IPS-18c (cell line): ENCODE measurements around the gene CUL9.

Experiments
- H3K4me3 ChIP-seq: 2 replicates; pipeline ENCODE4 v1.7.0; 2013; ENCODE audit warnings: low read depth, mild to moderate bottlenecking, low read length, moderate library complexity; ENCODE audit not compliant: insufficient read depth
- H3K9me3 ChIP-seq: one replicate; pipeline ENCODE4 v1.6.1; 2013; ENCODE audit warnings: mild to moderate bottlenecking, low read length, moderate library complexity; ENCODE audit not compliant: control insufficient read depth, insufficient read depth

CUL9 gene

GRCh38 chr6:43239054-43239453 lies 57.1 kb downstream of the CUL9 start:
- no peaks in the 10 kb centered on the region for H3K9me3 ChIP-seq
- no peak overlapping the region for H3K4me3 ChIP-seq

- H3K9me3 ChIP-seq: no peaks in the 10 kb centered on the region
- no peak overlapping the region for H3K4me3 ChIP-seq
These were observed 59.0 kb downstream of the CUL9 start for GRCh38 chr6:43240950-43241349.

GRCh38 chr6:43241446-43241845 lies 59.5 kb downstream of the CUL9 start:
- no peaks in the 10 kb centered on the region for H3K9me3 ChIP-seq
- no peak overlapping the region for H3K4me3 ChIP-seq

- Histone ChIP-seq H3K9me3 (no peaks in the 10 kb centered on the region), H3K4me3 (peak within 1 kb of the TSS; percentile 38)
These were observed 61.1 kb downstream of the CUL9 start, which contains the start of gene TTBK1 for GRCh38 chr6:43242908-43243663. TTBK1 (plus strand) TSS chr6:43243481; CDS start chr6:43246661, 3,180 bp downstream.

GRCh38 chr6:43243664-43244321 lies 61.8 kb downstream of the CUL9 start:
- peak overlapping the region; percentile 38; the same call in 1 of the 2 replicates for H3K4me3 ChIP-seq
- no peaks in the 10 kb centered on the region for H3K9me3 ChIP-seq

GRCh38 chr6:43246301-43247113 lies 64.5 kb downstream of the CUL9 start:
- no peaks in the 10 kb centered on the region for H3K9me3 ChIP-seq
- peak overlapping the region; percentile 69 for H3K4me3 ChIP-seq

- Histone ChIP-seq H3K4me3 (peak overlapping the region; percentile 69), H3K9me3 (no peaks in the 10 kb centered on the region)
These were observed 65.4 kb downstream of the CUL9 start for GRCh38 chr6:43247114-43247999.

- peak overlapping the region; percentile 69; the same call in 1 of the 2 replicates for H3K4me3 ChIP-seq
These were observed 66.1 kb downstream of the CUL9 start for GRCh38 chr6:43248101-43248500.

GRCh38 chr6:43248791-43249190 lies 66.8 kb downstream of the CUL9 start:
- Histone ChIP-seq H3K9me3 (no peaks in the 10 kb centered on the region), H3K4me3 (no peak overlapping the region)

More at GRCh38 chr6:43248101-43248500, 66.1 kb downstream of the CUL9 start:
- no peaks in the 10 kb centered on the region for H3K9me3 ChIP-seq

GRCh38 chr6:43250992-43251373 lies 69.0 kb downstream of the CUL9 start:
- no peak overlapping the region for H3K4me3 ChIP-seq
- H3K9me3 ChIP-seq: no peaks in the 10 kb centered on the region

- H3K9me3 ChIP-seq: no peaks in the 10 kb centered on the region
- H3K4me3 ChIP-seq: no peak overlapping the region
These were observed 71.4 kb downstream of the CUL9 start for GRCh38 chr6:43253401-43253800.

- Histone ChIP-seq H3K4me3 (no peak overlapping the region), H3K9me3 (no peaks in the 10 kb centered on the region)
These were observed 72.3 kb downstream of the CUL9 start for GRCh38 chr6:43254138-43254817.

- no peaks in the 10 kb centered on the region for H3K9me3 ChIP-seq
- no peak overlapping the region for H3K4me3 ChIP-seq
These were observed 72.8 kb downstream of the CUL9 start for GRCh38 chr6:43254846-43255245.

GRCh38 chr6:43255408-43256054 lies 73.5 kb downstream of the CUL9 start:
- no peak overlapping the region for H3K4me3 ChIP-seq

GRCh38 chr6:43256670-43257366 lies 74.8 kb downstream of the CUL9 start:
- H3K4me3 ChIP-seq: no peak overlapping the region

More at GRCh38 chr6:43255408-43256054, 73.5 kb downstream of the CUL9 start:
- no peaks in the 10 kb centered on the region for H3K9me3 ChIP-seq

More at GRCh38 chr6:43256670-43257366, 74.8 kb downstream of the CUL9 start:
- H3K9me3 ChIP-seq: no peaks in the 10 kb centered on the region
